ENCODE results near the gene KLF16.
"Not testable (repeated sequence)": the region's sequence is repeated elsewhere in the genome, so short reads cannot be mapped to it uniquely, and the experiment has no call there.

KLF16 gene

DNA sequence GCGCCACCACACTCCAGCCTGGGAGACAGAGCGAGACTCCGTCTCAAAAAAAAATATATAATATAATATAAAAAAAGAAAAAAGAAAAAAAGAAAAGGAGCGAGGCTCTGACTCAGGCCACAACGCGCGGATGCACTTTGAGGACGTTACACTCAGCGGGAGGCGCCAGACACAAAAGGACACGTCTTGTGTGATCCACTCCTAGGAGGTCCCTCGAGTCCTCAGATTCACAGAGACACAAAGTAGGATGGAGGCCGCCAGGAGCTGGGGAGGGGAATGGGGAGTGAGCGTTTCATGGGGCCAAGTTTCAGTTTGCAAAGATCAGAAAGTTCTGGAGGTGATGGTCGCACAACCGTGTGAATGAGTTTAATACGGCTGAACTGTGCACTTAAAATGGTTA, 30.4 kb upstream of the KLF16 start:
- TF ChIP-seq ZNF8 (CRISPR knock-in tag; IDR thresholded peaks at IDR 0.05): no peak
- no peak for TF ChIP-seq TCF4 (CRISPR knock-in tag; IDR thresholded peaks at IDR 0.05; ENCODE audit: borderline replicate concordance)
- ATAC-seq: no peak

DNA sequence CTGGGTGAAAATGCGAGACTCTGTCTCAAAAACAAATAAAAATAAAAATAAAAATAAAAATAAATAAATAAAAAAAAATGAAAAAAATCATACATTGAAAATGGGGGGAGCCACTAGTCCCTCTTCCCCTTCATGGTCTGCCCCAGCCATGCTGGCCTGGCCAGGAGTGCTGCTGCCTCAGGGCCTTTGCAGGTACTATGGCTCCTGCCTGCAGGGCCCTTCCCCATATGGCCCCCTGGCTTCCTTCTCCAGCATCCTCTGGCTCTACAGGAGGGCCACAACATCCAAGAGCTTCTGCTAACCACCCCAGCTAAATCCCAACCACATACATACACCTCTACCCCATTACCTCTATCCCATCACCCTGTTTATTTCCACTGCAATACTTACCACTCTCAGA, 26.5 kb upstream of the KLF16 start:
- no peak for TF ChIP-seq CSDC2 (CRISPR knock-in tag; IDR thresholded peaks at IDR 0.05)
- TF ChIP-seq ZNF565 (CRISPR knock-in tag; conservative IDR thresholded peaks at IDR 0.05; ENCODE audit: low read depth): no peak
- TF ChIP-seq, protein P1, sequence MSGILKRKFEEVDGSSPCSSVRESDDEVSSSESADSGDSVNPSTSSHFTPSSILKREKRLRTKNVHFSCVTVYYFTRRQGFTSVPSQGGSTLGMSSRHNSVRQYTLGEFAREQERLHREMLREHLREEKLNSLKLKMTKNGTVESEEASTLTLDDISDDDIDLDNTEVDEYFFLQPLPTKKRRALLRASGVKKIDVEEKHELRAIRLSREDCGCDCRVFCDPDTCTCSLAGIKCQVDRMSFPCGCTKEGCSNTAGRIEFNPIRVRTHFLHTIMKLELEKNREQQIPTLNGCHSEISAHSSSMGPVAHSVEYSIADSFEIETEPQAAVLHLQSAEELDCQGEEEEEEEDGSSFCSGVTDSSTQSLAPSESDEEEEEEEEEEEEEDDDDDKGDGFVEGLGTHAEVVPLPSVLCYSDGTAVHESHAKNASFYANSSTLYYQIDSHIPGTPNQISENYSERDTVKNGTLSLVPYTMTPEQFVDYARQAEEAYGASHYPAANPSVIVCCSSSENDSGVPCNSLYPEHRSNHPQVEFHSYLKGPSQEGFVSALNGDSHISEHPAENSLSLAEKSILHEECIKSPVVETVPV (CRISPR knock-in tag; IDR thresholded peaks at IDR 0.05): no peak
- TF ChIP-seq TOX (CRISPR knock-in tag; IDR thresholded peaks at IDR 0.05; ENCODE audit: borderline replicate concordance): no peak
- TF ChIP-seq, protein P2, sequence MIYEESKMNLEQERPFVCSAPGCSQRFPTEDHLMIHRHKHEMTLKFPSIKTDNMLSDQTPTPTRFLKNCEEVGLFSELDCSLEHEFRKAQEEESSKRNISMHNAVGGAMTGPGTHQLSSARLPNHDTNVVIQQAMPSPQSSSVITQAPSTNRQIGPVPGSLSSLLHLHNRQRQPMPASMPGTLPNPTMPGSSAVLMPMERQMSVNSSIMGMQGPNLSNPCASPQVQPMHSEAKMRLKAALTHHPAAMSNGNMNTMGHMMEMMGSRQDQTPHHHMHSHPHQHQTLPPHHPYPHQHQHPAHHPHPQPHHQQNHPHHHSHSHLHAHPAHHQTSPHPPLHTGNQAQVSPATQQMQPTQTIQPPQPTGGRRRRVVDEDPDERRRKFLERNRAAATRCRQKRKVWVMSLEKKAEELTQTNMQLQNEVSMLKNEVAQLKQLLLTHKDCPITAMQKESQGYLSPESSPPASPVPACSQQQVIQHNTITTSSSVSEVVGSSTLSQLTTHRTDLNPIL (CRISPR knock-in tag; IDR thresholded peaks at IDR 0.05; ENCODE audit: low read depth): no peak
- no peak for TF ChIP-seq OSR1 (CRISPR knock-in tag; IDR thresholded peaks at IDR 0.05)
- no peak for TF ChIP-seq TCF4 (CRISPR knock-in tag; IDR thresholded peaks at IDR 0.05; ENCODE audit: borderline replicate concordance)
- TF ChIP-seq, protein P3, sequence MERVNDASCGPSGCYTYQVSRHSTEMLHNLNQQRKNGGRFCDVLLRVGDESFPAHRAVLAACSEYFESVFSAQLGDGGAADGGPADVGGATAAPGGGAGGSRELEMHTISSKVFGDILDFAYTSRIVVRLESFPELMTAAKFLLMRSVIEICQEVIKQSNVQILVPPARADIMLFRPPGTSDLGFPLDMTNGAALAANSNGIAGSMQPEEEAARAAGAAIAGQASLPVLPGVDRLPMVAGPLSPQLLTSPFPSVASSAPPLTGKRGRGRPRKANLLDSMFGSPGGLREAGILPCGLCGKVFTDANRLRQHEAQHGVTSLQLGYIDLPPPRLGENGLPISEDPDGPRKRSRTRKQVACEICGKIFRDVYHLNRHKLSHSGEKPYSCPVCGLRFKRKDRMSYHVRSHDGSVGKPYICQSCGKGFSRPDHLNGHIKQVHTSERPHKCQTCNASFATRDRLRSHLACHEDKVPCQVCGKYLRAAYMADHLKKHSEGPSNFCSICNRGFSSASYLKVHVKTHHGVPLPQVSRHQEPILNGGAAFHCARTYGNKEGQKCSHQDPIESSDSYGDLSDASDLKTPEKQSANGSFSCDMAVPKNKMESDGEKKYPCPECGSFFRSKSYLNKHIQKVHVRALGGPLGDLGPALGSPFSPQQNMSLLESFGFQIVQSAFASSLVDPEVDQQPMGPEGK (CRISPR knock-in tag; IDR thresholded peaks at IDR 0.05; ENCODE audit: borderline replicate concordance): no peak
- no peak for TF ChIP-seq GLIS3 (CRISPR knock-in tag; IDR thresholded peaks at IDR 0.05)
- TF ChIP-seq RARB (CRISPR knock-in tag; IDR thresholded peaks at IDR 0.05): no peak
- TF ChIP-seq ESRRG (CRISPR knock-in tag; IDR thresholded peaks at IDR 0.05): no peak
- TF ChIP-seq SNAI2 (CRISPR knock-in tag; IDR thresholded peaks at IDR 0.05): no peak
- no peak for TF ChIP-seq ZFP3 (CRISPR knock-in tag; IDR thresholded peaks at IDR 0.05)

DNA sequence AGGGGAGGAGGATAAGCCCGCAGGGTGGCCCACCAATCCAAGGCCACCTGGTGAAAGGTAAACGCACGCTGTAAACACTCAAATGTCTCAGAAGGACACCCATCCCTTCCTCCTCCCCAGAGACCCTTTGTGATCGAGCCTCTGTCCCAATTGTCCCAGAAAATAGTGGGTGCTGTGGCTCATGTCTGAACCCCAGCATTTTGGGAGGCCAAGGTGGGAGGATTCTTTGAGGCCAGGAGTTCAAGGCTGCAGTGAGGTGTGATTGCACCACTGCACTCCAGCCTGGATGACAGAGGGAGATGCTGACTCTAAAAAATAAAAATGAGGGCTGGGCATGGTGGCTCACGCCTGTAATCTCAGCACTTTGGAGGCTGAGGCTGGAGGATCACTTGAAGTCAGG, 25.0 kb upstream of the KLF16 start:
- TF ChIP-seq CSDC2 (CRISPR knock-in tag; IDR thresholded peaks at IDR 0.05) (no peak), ZNF8 (CRISPR knock-in tag; IDR thresholded peaks at IDR 0.05) (no peak), ESRRG (CRISPR knock-in tag; IDR thresholded peaks at IDR 0.05) (no peak), ZFP30 (CRISPR knock-in tag; IDR thresholded peaks at IDR 0.05) (no peak), ZNF70 (CRISPR knock-in tag; IDR thresholded peaks at IDR 0.05) (no peak), ISL1 (CRISPR knock-in tag; IDR thresholded peaks at IDR 0.05) (no peak), ARNTL (CRISPR knock-in tag; IDR thresholded peaks at IDR 0.05; ENCODE audit: borderline replicate concordance, low read depth) (no peak), RARB (CRISPR knock-in tag; IDR thresholded peaks at IDR 0.05) (no peak), PPARA (CRISPR knock-in tag; IDR thresholded peaks at IDR 0.05; ENCODE audit: borderline replicate concordance) (no peak), ZFP3 (CRISPR knock-in tag; IDR thresholded peaks at IDR 0.05) (no peak), ZC3H10 (CRISPR knock-in tag; IDR thresholded peaks at IDR 0.05) (no peak), TCF4 (CRISPR knock-in tag; IDR thresholded peaks at IDR 0.05; ENCODE audit: borderline replicate concordance) (no peak), SNAI2 (CRISPR knock-in tag; IDR thresholded peaks at IDR 0.05) (no peak), BACH2 (CRISPR knock-in tag; IDR thresholded peaks at IDR 0.05; ENCODE audit: borderline replicate concordance) (no peak)
- TF ChIP-seq, protein P4, sequence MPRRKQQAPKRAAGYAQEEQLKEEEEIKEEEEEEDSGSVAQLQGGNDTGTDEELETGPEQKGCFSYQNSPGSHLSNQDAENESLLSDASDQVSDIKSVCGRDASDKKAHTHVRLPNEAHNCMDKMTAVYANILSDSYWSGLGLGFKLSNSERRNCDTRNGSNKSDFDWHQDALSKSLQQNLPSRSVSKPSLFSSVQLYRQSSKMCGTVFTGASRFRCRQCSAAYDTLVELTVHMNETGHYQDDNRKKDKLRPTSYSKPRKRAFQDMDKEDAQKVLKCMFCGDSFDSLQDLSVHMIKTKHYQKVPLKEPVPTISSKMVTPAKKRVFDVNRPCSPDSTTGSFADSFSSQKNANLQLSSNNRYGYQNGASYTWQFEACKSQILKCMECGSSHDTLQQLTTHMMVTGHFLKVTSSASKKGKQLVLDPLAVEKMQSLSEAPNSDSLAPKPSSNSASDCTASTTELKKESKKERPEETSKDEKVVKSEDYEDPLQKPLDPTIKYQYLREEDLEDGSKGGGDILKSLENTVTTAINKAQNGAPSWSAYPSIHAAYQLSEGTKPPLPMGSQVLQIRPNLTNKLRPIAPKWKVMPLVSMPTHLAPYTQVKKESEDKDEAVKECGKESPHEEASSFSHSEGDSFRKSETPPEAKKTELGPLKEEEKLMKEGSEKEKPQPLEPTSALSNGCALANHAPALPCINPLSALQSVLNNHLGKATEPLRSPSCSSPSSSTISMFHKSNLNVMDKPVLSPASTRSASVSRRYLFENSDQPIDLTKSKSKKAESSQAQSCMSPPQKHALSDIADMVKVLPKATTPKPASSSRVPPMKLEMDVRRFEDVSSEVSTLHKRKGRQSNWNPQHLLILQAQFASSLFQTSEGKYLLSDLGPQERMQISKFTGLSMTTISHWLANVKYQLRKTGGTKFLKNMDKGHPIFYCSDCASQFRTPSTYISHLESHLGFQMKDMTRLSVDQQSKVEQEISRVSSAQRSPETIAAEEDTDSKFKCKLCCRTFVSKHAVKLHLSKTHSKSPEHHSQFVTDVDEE (CRISPR knock-in tag; IDR thresholded peaks at IDR 0.05): no peak
- TF ChIP-seq, protein P5, sequence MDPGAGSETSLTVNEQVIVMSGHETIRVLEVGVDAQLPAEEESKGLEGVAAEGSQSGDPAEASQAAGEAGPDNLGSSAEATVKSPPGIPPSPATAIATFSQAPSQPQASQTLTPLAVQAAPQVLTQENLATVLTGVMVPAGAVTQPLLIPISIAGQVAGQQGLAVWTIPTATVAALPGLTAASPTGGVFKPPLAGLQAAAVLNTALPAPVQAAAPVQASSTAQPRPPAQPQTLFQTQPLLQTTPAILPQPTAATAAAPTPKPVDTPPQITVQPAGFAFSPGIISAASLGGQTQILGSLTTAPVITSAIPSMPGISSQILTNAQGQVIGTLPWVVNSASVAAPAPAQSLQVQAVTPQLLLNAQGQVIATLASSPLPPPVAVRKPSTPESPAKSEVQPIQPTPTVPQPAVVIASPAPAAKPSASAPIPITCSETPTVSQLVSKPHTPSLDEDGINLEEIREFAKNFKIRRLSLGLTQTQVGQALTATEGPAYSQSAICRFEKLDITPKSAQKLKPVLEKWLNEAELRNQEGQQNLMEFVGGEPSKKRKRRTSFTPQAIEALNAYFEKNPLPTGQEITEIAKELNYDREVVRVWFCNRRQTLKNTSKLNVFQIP (CRISPR knock-in tag; IDR thresholded peaks at IDR 0.05; ENCODE audit: borderline replicate concordance, low read depth): no peak
- TF ChIP-seq, protein P2 (CRISPR knock-in tag; IDR thresholded peaks at IDR 0.05; ENCODE audit: low read depth): no peak
- TF ChIP-seq, protein P3 (CRISPR knock-in tag; IDR thresholded peaks at IDR 0.05; ENCODE audit: borderline replicate concordance): no peak
- ATAC-seq: no peak

More for the DNA sequence above, 26.5 kb upstream of the KLF16 start:
- ATAC-seq: no peak

DNA sequence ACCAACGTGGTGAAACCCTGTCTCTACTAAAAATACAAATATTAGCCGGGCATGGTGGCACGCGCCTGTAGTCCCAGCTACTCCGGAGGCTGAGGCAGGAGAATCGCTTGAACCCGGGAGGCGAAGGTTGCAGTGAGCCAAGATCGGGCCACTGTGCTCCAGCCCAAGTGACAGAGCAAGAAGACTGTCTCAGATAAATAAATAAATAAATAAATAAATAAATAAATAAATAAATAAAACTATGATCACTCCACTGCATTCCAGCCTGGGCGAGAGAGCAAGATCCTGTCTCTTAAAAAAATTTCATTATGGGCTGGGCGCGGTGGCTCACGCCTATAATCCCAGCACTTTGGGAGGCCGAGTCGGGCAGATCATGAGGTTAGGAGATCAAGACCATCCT, 23.0 kb upstream of the KLF16 start:
- ATAC-seq: not testable (repeated sequence)
